HUES6 (cell line): ENCODE data around the gene TMEM132E.

Source experiments
- H3K27ac ChIP-seq: 2 replicates; pipeline ENCODE4 v1.7.0; 2013; ENCODE audit warnings: low read depth, mild to moderate bottlenecking, low read length, inconsistent platforms
- H3K27me3 ChIP-seq: 2 replicates; pipeline ENCODE4 v1.6.1; 2013; ENCODE audit warnings: low read length; ENCODE audit not compliant: control insufficient read depth, insufficient read depth
- H3K36me3 ChIP-seq: 2 replicates; pipeline ENCODE4 v1.6.1; 2013; ENCODE audit warnings: low read length; ENCODE audit not compliant: control insufficient read depth, insufficient read depth
- H3K4me1 ChIP-seq: 2 replicates; pipeline ENCODE4 v1.6.1; 2013; ENCODE audit warnings: low read length; ENCODE audit not compliant: control insufficient read depth, insufficient read depth
- H3K4me3 ChIP-seq: 2 replicates; pipeline ENCODE4 v1.5.1; 2013; ENCODE audit warnings: low read depth, low read length
- H3K9ac ChIP-seq: one replicate; pipeline ENCODE4 v1.6.1; 2013; ENCODE audit warnings: mild to moderate bottlenecking, low read length
- H3K9me3 ChIP-seq: 2 replicates; pipeline ENCODE4 v1.6.1; 2013; ENCODE audit warnings: low read depth, low read length; ENCODE audit not compliant: control insufficient read depth, insufficient read depth

TMEM132E gene

DNA sequence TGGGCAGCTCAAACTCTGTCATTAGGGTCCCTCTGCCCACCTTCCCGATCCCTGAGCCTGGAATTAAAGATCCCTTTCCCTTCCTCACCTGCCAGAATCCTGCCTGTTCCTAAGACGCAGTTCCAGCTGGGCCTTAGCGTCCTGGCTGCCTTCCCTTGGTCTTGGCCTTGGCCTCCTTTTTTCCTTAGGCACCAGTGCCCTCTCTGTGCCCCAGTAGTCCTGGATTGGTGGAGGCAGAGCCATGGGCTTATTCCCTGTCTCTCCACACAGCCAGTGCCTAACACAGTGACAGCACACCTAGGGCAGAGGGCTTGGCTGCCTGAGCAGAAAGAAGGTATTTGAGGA lies 3.5 kb downstream of the TMEM132E start:
- no peaks in the 10 kb centered on the region for H3K9me3 ChIP-seq
- no peak overlapping the region for H3K9ac ChIP-seq
- H3K4me1 ChIP-seq = peaks cover 19% of the 10 kb centered on the region
- H3K4me3 ChIP-seq = no peak overlapping the region
- no peak overlapping the region for H3K27ac ChIP-seq
- H3K36me3 ChIP-seq = no peaks in the 10 kb centered on the region
- peaks cover 100% of the 10 kb centered on the region for H3K27me3 ChIP-seq

DNA sequence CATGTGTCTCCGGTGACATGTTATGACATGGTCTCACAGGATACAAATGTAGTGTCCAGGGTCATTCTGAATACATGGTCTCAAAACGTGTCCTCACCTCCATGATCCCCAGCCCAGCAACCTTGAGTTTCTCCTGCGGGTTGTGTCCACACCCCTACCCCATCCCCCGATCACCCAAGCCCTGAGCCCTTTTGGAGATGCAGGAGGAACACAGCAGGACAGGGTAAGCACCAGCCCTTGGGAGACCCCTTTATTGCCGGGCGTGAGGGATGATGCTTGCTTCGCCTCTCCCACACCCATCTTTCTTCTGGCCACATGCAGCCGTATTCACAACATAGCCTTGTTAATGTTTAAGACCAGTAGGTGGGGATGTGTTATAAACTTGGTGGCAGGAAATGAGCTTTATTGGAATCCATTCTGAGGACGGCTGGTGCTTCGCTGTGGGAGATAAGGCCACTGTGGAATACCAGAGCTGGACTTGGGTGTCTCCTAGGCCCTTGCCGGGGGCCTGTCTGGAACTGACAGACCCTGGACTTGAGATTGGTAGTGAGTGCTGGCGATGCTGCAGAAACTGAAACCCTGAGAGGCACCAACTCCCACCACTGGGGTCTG lies 5.5 kb downstream of the TMEM132E start:
- H3K27ac ChIP-seq = no peak overlapping the region
- H3K4me1 ChIP-seq = peaks cover 11% of the 10 kb centered on the region; the same call in 1 of the 2 replicates
- H3K9me3 ChIP-seq = no peaks in the 10 kb centered on the region
- peaks cover 100% of the 10 kb centered on the region for H3K27me3 ChIP-seq
- no peak overlapping the region for H3K9ac ChIP-seq
- H3K4me3 ChIP-seq = no peak overlapping the region
- no peaks in the 10 kb centered on the region for H3K36me3 ChIP-seq

DNA sequence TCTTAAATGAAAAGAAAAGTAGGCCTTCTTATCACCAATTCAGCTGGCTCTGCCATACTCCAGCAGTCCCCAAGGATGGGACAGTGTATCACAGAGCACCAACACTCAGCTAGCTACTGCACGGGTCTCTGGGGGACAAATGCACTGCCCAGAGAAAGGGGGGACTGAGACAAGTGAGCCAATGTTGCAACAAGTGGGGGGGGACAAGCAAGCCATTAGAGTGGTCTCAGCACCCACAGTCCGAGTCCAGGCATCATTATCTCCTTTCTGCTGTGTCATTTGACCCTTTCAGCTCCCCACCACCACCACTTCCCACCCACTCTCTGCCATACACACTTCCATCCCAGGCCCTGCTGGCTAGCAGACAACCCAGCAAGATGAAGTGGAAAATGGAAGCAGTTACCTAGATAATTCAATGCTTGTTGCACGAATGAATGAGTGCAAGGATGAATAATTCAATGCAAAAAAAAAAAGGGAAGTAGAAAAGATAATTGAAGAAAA lies 7.0 kb downstream of the TMEM132E start:
- Histone ChIP-seq H3K4me3 (no peak overlapping the region), H3K27ac (no peak overlapping the region), H3K9ac (no peak overlapping the region), H3K27me3 (peaks cover 100% of the 10 kb centered on the region), H3K36me3 (no peaks in the 10 kb centered on the region), H3K9me3 (no peaks in the 10 kb centered on the region), H3K4me1 (no peaks in the 10 kb centered on the region)

DNA sequence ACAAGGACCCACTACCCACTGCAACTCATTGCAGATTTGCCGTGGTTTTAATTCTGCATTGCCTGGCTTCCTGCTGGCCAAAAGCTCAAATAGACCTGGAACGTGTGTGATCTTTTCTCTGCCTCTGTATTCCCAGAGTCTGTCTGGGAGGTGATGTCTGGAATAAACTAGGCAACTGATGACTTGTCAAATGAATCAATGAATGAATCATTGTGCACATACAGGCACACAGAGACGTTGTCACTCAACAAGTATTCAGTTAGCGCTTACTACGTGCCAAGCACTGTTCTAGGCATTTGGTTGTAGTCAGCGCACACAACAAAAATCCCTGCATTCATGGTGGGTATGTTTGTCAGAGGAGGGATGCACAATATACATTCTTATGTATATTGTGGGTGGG lies 8.9 kb downstream of the TMEM132E start:
- no peaks in the 10 kb centered on the region for H3K9me3 ChIP-seq
- no peaks in the 10 kb centered on the region; the same call in 1 of the 2 replicates for H3K4me1 ChIP-seq
- H3K27ac ChIP-seq = no peak overlapping the region
- peaks cover 97% of the 10 kb centered on the region for H3K27me3 ChIP-seq
- no peak overlapping the region for H3K9ac ChIP-seq
- no peaks in the 10 kb centered on the region for H3K36me3 ChIP-seq
- no peak overlapping the region for H3K4me3 ChIP-seq

DNA sequence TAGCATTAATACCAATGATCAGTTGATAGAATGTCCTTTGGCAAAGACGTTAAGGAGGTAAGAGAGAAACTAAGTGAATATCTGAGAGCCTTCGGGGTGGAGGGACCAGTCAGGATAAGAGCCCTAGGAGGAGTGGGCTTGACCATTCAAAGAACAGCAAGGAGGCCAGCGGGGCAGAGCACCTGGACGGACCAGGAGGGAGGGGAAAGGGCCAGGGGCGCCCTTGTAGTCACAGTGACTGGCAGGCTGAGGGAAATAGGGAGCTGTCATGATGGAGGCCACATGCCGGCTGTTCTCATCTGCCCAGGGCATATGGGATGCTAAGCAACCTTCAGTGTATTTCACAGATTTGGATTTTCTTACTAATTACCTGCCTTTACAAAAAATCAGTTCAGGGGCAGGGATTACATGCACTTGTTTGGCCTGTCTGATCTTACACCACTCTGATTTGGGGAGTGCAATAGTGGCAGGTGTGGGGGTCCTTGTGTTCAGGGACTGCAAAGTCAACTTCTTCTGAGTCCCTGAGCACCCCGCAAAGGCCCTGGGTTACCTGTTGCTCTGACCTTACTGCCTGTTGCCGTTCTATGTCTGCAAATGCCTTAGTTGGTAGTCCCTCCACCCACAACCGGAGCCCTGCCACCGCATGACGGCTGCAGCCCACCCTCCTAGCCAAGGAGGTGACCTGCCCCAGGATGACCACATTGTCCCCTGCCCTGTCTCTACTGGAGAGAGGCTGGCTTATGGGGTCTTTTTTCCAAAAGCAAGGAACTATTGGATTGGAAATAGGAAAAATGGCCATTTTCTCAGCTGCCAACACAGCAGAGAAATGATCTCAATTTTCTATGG lies 10.0 kb downstream of the TMEM132E start:
- H3K4me3 ChIP-seq = no peak overlapping the region
- no peaks in the 10 kb centered on the region for H3K9me3 ChIP-seq
- no peak overlapping the region for H3K27ac ChIP-seq
- no peak overlapping the region for H3K9ac ChIP-seq
- no peaks in the 10 kb centered on the region for H3K36me3 ChIP-seq
- H3K27me3 ChIP-seq = peaks cover 97% of the 10 kb centered on the region
- no peaks in the 10 kb centered on the region; the same call in 1 of the 2 replicates for H3K4me1 ChIP-seq

DNA sequence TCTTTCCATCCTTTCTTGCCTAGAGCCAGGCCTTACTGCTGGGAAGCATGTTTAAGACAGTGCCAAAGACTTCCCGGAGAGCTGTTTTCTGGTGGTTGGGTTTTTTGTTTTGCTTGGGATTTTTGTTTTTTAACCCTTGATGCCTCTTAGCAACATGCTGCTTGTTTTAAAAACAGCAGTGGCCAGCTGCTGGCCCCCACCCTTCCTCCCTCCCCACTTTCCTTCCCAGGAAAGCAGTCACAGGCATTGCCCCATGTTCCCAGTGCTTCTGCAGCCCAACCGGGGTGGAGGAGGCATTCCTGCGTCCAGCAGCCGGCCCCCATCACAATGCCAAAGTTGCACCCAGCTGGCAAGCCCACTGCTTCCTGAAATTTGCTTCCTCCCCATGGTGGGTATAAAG lies 12.6 kb downstream of the TMEM132E start:
- Histone ChIP-seq H3K27me3 (peaks cover 97% of the 10 kb centered on the region), H3K9ac (no peak overlapping the region), H3K4me3 (no peak overlapping the region), H3K36me3 (no peaks in the 10 kb centered on the region), H3K4me1 (peaks cover 2% of the 10 kb centered on the region), H3K27ac (no peak overlapping the region), H3K9me3 (no peaks in the 10 kb centered on the region)

DNA sequence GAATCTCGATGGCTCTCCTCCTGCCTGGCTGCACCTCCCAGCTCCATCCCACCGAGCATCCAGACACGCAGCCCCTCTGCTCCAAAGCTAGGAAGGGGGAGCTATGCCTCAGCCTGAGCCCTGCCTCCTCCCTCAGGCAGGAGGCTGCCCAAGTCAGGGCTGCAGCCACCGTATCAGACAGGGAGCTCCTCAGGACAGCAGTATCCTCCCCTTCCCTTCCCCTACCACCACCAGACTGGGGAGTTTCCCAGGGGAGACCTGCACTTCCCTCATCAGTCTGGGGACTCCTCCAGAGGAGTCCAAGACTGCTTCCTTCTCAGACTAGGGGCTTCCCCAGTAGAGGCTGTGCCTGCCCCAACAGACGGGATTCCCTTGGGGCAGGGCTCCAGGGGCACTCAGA lies 17.5 kb downstream of the TMEM132E start:
- Histone ChIP-seq H3K4me3 (no peak overlapping the region), H3K27me3 (peaks cover 84% of the 10 kb centered on the region), H3K27ac (no peak overlapping the region), H3K36me3 (no peaks in the 10 kb centered on the region), H3K4me1 (peaks cover 32% of the 10 kb centered on the region), H3K9ac (no peak overlapping the region), H3K9me3 (no peaks in the 10 kb centered on the region)

DNA sequence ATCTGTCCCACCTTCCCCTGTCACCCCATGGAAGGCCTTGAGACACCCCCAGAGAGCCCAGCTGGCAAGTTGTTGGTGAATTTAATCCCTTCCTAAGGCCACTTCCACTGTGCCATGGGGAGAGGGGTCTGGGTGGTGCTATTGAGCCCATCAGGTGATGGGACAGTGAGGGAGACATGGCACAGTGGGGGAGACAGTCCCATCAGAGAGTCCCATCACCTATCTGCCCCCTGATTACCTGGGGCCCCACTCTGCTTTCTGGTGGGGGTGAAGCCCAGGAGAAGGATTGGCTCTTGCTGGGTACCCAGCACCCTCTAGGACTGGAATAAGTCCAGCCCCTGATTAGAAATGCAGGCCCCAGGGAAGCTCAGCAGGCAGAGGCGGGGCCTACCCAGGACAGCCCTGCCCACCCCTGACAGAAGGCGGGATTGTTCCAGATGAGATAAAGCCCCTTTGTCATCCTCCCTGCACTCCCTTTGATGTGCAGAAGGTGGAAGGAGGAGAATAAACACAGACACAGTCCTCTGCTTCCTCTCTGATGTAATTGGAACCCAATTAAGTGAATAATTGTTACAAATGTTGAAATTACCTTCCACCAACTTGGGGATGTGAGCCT lies 18.9 kb downstream of the TMEM132E start:
- Histone ChIP-seq H3K9ac (no peak overlapping the region), H3K9me3 (no peaks in the 10 kb centered on the region), H3K27ac (no peak overlapping the region), H3K4me3 (no peak overlapping the region), H3K4me1 (peaks cover 32% of the 10 kb centered on the region), H3K27me3 (peaks cover 85% of the 10 kb centered on the region), H3K36me3 (no peaks in the 10 kb centered on the region)

DNA sequence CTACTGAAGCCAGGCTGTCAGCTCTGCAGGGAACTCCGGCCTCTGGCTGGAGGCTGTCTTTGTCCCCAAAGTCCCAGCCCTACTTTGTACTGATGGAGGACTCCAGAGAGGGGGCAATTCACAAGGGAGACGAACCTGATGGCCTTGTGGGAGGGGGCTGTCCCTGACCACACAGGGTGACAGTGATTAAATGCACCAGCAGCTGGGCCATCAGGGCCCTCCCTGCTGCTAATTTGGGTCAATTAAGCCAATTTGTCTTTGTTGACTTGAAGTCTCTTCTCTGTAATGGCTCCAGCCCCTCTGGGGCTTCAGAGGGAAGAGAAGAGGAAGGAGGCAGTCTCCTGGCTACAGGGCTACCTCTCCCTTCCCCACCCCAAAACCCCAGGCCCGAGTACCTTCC lies 22.0 kb downstream of the TMEM132E start:
- peaks cover 34% of the 10 kb centered on the region for H3K4me1 ChIP-seq
- no peak overlapping the region for H3K27ac ChIP-seq
- no peaks in the 10 kb centered on the region for H3K36me3 ChIP-seq
- H3K9me3 ChIP-seq = no peaks in the 10 kb centered on the region
- H3K9ac ChIP-seq = no peak overlapping the region
- peaks cover 79% of the 10 kb centered on the region for H3K27me3 ChIP-seq
- no peak overlapping the region for H3K4me3 ChIP-seq

DNA sequence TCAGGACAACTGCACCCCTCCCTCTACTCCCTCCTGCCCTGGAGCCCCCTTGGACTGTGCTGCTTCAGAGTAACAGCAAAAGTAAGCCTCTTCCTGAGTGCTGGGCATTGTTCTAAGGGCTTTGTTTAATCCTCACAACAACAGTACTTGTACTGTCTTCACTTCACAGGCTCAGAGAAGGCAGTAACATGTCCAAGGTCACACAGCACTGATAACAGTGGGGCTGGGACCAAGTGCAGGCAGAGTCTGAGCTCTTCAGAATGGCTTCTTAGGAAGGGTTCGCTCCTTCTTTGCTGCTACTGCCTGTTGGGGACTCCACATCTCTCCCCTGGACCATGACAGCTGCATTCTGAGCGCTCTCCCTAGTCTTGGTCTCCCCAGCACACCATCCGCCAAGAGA lies 24.6 kb downstream of the TMEM132E start:
- Histone ChIP-seq H3K4me3 (no peak overlapping the region), H3K27me3 (peaks cover 66% of the 10 kb centered on the region), H3K27ac (no peak overlapping the region), H3K9me3 (no peaks in the 10 kb centered on the region), H3K9ac (no peak overlapping the region), H3K36me3 (no peaks in the 10 kb centered on the region), H3K4me1 (peaks cover 42% of the 10 kb centered on the region)

DNA sequence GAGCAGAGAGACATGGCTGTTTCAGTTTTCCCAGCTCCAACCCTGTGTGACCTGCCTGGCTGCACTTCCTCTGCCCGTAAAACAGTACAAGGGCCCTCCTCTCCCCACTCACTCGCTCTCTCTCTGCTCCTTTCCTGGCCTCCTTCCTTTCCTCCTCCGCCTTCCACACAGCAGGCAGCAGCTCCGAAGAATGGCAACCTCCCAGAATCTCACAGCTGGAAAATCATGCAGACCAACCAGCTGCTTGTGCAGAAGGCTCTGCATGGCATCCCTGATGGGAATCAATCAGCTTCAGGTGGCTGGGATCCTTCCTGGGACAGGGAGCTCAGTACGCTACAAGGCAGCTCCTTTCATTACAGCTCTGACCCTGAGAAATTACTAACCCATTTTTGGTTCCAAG lies 27.4 kb downstream of the TMEM132E start:
- Histone ChIP-seq H3K9me3 (no peaks in the 10 kb centered on the region), H3K27ac (no peak overlapping the region), H3K27me3 (peaks cover 47% of the 10 kb centered on the region; the same call in 1 of the 2 replicates), H3K4me3 (no peak overlapping the region), H3K4me1 (peaks cover 43% of the 10 kb centered on the region), H3K9ac (no peak overlapping the region), H3K36me3 (no peaks in the 10 kb centered on the region)
